B cell (primary cell): Measurements from ENCODE around the gene CCDC9B.

Source experiments
- EZH2 ChIP-seq: IDR thresholded peaks from 2 replicates; pipeline ENCODE4 v1.6.1; 2012; ENCODE audit warnings: borderline replicate concordance, low read depth, mild to moderate bottlenecking, moderate library complexity, low read length; ENCODE audit not compliant: insufficient read depth, poor library complexity, severe bottlenecking
- TF ChIP-seq, protein P1 (sequence below): fragments of 200-600 bp; IDR thresholded peaks from one replicate; pipeline ENCODE4 v1.8.0; 2022; ENCODE audit warnings: antibody characterized with exemption, mild to moderate bottlenecking

DNA sequence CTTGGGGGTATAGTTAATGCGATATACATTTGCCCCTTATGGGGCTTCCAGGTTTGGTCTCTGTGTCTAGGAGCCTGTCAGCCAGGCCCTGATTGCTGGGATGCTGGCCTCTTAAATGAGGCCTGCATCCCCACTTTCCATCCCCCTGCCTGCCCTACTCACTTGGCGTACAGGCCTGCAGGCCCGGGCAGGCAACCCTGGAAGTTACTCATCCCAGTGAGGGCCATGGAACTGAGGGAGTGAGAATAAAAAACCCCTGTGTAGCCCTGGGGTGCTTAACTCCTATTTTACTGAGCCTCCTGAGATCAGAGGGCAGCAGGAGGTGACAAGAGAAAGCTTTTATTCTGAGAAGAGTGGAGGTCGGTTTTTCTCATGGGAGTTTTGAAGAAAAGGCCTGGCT, 19.3 kb upstream of the CCDC9B start:
- TF ChIP-seq, protein P1, sequence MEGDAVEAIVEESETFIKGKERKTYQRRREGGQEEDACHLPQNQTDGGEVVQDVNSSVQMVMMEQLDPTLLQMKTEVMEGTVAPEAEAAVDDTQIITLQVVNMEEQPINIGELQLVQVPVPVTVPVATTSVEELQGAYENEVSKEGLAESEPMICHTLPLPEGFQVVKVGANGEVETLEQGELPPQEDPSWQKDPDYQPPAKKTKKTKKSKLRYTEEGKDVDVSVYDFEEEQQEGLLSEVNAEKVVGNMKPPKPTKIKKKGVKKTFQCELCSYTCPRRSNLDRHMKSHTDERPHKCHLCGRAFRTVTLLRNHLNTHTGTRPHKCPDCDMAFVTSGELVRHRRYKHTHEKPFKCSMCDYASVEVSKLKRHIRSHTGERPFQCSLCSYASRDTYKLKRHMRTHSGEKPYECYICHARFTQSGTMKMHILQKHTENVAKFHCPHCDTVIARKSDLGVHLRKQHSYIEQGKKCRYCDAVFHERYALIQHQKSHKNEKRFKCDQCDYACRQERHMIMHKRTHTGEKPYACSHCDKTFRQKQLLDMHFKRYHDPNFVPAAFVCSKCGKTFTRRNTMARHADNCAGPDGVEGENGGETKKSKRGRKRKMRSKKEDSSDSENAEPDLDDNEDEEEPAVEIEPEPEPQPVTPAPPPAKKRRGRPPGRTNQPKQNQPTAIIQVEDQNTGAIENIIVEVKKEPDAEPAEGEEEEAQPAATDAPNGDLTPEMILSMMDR = no peak
- TF ChIP-seq EZH2 = no peak
